ENCODE data around the gene MGAT4C.

The MGAT4C gene

DNA sequence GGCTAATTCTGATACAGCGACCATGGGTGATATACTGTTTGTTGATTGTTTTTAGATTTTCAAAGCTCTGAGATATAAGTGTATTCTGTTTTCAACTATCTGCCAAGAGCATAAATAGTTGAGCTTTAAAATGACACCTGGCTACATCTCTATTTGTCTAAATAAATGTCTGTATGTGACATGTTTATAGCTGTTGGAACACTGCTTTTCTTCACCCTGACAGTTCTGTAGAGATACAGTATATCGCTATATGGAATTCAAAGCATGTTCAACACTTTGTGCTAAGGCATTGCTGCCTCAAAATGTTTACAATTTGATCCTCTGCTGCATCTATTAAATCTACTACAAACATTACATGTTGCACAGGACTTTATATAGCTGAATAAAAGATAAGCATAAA is 27.4 kb upstream of the MGAT4C start:
- no peak for DNase-seq (ENCODE audit: low read depth)
- TF ChIP-seq POLR2A (IDR thresholded peaks at IDR 0.05; ENCODE audit: extremely low read depth, insufficient read length) (no peak), MYC (IDR thresholded peaks at IDR 0.05; ENCODE audit: low read depth, low read length) (no peak)
- TF ChIP-seq, protein P1, sequence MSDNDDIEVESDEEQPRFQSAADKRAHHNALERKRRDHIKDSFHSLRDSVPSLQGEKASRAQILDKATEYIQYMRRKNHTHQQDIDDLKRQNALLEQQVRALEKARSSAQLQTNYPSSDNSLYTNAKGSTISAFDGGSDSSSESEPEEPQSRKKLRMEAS (IDR thresholded peaks at IDR 0.05; ENCODE audit: low read depth, low read length): no peak
- TF ChIP-seq, protein P2, sequence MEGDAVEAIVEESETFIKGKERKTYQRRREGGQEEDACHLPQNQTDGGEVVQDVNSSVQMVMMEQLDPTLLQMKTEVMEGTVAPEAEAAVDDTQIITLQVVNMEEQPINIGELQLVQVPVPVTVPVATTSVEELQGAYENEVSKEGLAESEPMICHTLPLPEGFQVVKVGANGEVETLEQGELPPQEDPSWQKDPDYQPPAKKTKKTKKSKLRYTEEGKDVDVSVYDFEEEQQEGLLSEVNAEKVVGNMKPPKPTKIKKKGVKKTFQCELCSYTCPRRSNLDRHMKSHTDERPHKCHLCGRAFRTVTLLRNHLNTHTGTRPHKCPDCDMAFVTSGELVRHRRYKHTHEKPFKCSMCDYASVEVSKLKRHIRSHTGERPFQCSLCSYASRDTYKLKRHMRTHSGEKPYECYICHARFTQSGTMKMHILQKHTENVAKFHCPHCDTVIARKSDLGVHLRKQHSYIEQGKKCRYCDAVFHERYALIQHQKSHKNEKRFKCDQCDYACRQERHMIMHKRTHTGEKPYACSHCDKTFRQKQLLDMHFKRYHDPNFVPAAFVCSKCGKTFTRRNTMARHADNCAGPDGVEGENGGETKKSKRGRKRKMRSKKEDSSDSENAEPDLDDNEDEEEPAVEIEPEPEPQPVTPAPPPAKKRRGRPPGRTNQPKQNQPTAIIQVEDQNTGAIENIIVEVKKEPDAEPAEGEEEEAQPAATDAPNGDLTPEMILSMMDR (IDR thresholded peaks at IDR 0.05; ENCODE audit: low read depth, low read length): no peak

DNA sequence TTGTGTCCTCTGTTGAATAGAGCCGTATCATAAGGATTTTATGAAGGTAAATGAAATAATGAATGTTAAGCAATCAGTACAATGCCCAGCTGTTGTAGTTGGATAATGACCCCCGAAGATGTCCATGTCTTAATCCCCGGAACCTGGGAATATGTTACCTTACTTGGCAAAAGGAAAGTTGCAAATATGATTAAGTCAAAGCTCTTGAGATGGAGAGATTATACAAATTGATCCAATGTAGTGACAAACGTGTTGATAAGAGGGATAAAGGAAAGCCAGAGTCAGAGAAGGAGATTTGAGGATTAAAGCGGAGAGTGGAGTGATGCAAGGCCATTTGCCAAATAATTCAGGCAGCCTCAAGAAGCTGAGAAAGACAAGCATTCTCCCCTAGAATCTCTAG is 19.2 kb upstream of the MGAT4C start:
- no peak for TF ChIP-seq MYC (IDR thresholded peaks at IDR 0.05; ENCODE audit: low read depth, low read length)
- no peak for TF ChIP-seq POLR2A (IDR thresholded peaks at IDR 0.05; ENCODE audit: extremely low read depth, insufficient read length)
- TF ChIP-seq, protein P2 (IDR thresholded peaks at IDR 0.05; ENCODE audit: low read depth, low read length): no peak
- TF ChIP-seq, protein P1 (IDR thresholded peaks at IDR 0.05; ENCODE audit: low read depth, low read length): no peak
- no peak for DNase-seq (ENCODE audit: low read depth)
- H3K4me3 ChIP-seq (ENCODE audit: low read depth, low read length): no peak overlapping the region

More for the DNA sequence above, 27.4 kb upstream of the MGAT4C start:
- H3K4me3 ChIP-seq (ENCODE audit: low read depth, low read length): no peak overlapping the region

DNA sequence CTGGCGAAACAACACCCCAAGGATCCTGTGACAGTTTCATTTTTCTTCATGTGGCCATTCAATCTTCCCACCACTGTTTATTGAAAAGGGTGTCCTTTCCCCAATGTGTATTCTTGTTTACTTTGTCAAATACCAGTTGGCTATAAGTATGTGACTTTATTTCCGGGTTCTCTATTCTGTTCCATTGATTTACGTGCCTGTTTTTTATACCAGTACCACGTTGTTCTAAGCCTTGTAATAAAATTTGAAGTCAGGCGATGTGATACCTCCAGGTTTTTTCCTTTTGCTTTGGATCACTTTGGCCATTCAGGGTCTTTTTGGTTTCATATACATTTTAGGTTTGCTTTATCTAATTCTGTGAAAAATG is 9.1 kb upstream of the MGAT4C start:
- H3K4me3 ChIP-seq (ENCODE audit: low read depth, low read length): no peak overlapping the region
- no peak for DNase-seq (ENCODE audit: low read depth)
- TF ChIP-seq POLR2A (IDR thresholded peaks at IDR 0.05; ENCODE audit: extremely low read depth, insufficient read length): no peak
- TF ChIP-seq MYC (IDR thresholded peaks at IDR 0.05; ENCODE audit: low read depth, low read length): no peak
- TF ChIP-seq, protein P2 (IDR thresholded peaks at IDR 0.05; ENCODE audit: low read depth, low read length): no peak

DNA sequence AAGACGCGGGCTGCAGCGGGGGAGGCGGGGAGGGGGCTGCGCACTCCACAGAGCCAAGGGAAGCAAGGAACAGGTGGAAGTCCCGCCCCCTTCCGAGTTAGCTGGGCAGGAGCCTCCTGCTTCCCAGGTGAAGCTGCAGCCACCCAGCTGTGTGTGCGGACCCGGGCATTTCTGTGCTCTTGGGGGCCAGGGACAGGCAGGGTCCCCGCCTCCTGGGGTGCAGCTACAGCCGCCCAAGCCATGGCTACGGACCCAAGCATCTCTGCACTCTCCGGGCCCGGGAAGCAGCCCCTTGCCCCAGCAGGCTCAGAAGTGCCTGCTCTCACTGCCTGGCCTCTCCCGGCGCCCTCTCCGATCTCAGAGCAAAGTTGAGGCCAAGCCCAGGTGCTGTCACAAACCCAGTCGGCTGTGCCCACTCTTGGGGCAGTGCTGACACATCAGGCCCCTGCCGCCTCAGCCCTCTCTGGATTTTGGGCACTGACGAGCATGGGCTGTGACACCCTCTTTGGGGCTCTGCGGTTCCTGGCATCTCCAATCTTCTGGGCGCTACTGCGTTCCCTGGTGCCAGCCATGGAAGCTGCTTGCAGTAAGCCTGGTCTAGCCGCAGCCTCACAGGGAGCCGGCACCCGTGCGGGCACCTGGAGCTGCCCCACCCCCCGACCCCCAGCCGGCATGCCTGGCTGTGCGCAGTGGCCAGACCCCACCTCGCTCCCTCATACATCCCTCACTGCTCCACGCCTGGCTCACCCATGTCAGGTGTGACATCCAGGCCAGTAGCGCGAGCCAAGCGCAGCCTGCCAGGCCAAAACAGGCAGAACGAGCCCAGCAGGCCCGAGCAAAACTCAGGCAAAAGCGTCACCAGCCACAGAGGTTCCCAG is 8.5 kb upstream of the MGAT4C start:
- no peak overlapping the region for H3K4me3 ChIP-seq (ENCODE audit: low read depth, low read length)
- TF ChIP-seq POLR2A (IDR thresholded peaks at IDR 0.05; ENCODE audit: extremely low read depth, insufficient read length) (no peak), MYC (IDR thresholded peaks at IDR 0.05; ENCODE audit: low read depth, low read length) (no peak)
- TF ChIP-seq, protein P1 (IDR thresholded peaks at IDR 0.05; ENCODE audit: low read depth, low read length): no peak
- TF ChIP-seq, protein P2 (IDR thresholded peaks at IDR 0.05; ENCODE audit: low read depth, low read length): no peak
- no peak for DNase-seq (ENCODE audit: low read depth)

DNA sequence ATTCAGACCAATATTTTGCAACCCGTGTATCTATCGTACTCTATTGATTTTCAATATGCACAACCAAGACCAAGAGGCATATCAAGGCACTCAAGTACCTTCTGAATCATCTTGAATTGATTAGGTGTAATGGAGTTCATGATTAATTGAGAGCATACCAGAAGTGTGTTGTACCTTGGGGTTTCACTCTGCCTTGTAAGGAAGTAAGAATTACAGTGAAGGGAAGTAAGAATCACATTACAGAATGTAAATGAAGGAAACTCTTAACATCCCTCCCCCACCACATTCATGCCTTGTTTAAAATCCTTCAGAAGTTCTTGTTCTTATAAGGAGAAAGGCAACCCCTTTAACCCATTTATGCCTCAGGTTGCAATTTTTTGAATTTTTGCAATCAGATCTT is 5.4 kb upstream of the MGAT4C start:
- TF ChIP-seq POLR2A (IDR thresholded peaks at IDR 0.05; ENCODE audit: extremely low read depth, insufficient read length) (no peak), MYC (IDR thresholded peaks at IDR 0.05; ENCODE audit: low read depth, low read length) (no peak)
- TF ChIP-seq, protein P1 (IDR thresholded peaks at IDR 0.05; ENCODE audit: low read depth, low read length): no peak
- TF ChIP-seq, protein P2 (IDR thresholded peaks at IDR 0.05; ENCODE audit: low read depth, low read length): no peak
- no peak for DNase-seq (ENCODE audit: low read depth)
- H3K4me3 ChIP-seq (ENCODE audit: low read depth, low read length): no peak overlapping the region
